HCT116 (cell line): ENCODE results near the gene KDM7A. TPM values are rescaled to one million over a fixed set of nuclear protein-coding genes. Genes with fewer than 3 reads are reported as not detected.

ENCODE experiments used
- ATAC-seq: fragments of 200-7000 bp; cut with Tn5 transposase; 2 replicates; pipeline ENCODE4 v1.9.1; 2020; ENCODE audit warnings: mild to moderate bottlenecking, moderate library complexity
- BruUV-seq: library from RNA; stranded (reverse); fragments of 400-500 nt; replicated peaks from 2 replicates; lab custom pipeline; 2021; lab: Mats Ljungman, UMichigan
- CTCF ChIA-PET: fragments of 300-600 bp; sonication (Branson Sonifier 250); formaldehyde crosslinking; loops from one replicate; lab custom pipeline; 2021; ENCODE audit warnings: antibody characterized with exemption; lab: Charles Lee
- POLR2A ChIA-PET: fragments of 300-600, 350-600 bp; sonication (Branson Sonifier 250); formaldehyde crosslinking; loops from one replicate; lab custom pipeline; 2021; ENCODE audit warnings: antibody characterized with exemption; lab: Charles Lee
- RAD21 ChIA-PET, 2 experiments: fragments of 300-600 bp; sonication (Branson Sonifier 250); formaldehyde crosslinking; loops; one replicate each; lab custom pipeline; 2023; ENCODE audit warnings: low total read pairs in 2 of 2; ENCODE audit not compliant: uncharacterized antibody in 2 of 2, unreplicated experiment in 2 of 2, low non-redundant PET in 1 of 2; lab: Charles Lee
- DNase-seq: peaks from one replicate; pipeline ENCODE4 v3.0.0-alpha.2; 2010; ENCODE audit warnings: low read depth, low spot score
- H2AFZ ChIP-seq: fragments of 200-600 bp; shearing (Covaris generic), sonication (generic); 2 replicates; pipeline ENCODE4 v1.6.1; 2017; ENCODE audit warnings: low read depth, mixed run types, mixed read lengths, antibody characterized with exemption, low read length; ENCODE audit not compliant: poor library complexity, severe bottlenecking
- H3K27ac ChIP-seq: 2 replicates; pipeline ENCODE4 v1.5.1; 2012; ENCODE audit warnings: low read depth, low read length
- H3K27me3 ChIP-seq: fragments of 200-600 bp; sonication (generic); 2 replicates; pipeline ENCODE4 v1.6.1; 2016; ENCODE audit warnings: mixed run types, low read length, mixed read lengths; ENCODE audit not compliant: insufficient read depth
- H3K36me3 ChIP-seq, 2 experiments: fragments of 200-500 bp in 1 of 2; fragments of 200-600 bp in 1 of 2; sonication (Bioruptor generic) in 1 of 2; sonication (generic) in 1 of 2; 2 replicates each; pipeline versions ENCODE4 v1.5.1 to v1.6.1; 2014 to 2016; ENCODE audit warnings: low read length in 2 of 2, inconsistent platforms in 1 of 2, mixed read lengths in 1 of 2, mixed run types in 1 of 2; ENCODE audit not compliant: insufficient read depth in 2 of 2, control insufficient read depth in 1 of 2
- H3K4me1 ChIP-seq, 2 experiments: fragments of 200-600 bp in 1 of 2; sonication (generic) in 1 of 2; 2 replicates each; pipeline versions ENCODE4 v1.5.1 to v1.6.1; 2012 to 2017; ENCODE audit warnings: low read length in 2 of 2, inconsistent platforms in 1 of 2, mild to moderate bottlenecking in 1 of 2, mixed read lengths in 1 of 2, mixed run types in 1 of 2, moderate library complexity in 1 of 2; ENCODE audit not compliant: insufficient read depth in 2 of 2, control insufficient read depth in 1 of 2
- H3K4me2 ChIP-seq: fragments of 200-600 bp; sonication (generic); 2 replicates; pipeline ENCODE4 v1.6.1; 2017; ENCODE audit warnings: mixed run types, low read length, mixed read lengths
- H3K4me3 ChIP-seq, 2 experiments: fragments of 200-600 bp in 1 of 2; sonication (generic) in 1 of 2; replicated peaks in 1 of 2; 2 replicates each; pipeline ENCODE4 v1.5.1; 2011 to 2016; ENCODE audit warnings: low read length in 2 of 2, control low read depth in 1 of 2, low read depth in 1 of 2, mild to moderate bottlenecking in 1 of 2, mixed read lengths in 1 of 2, mixed run types in 1 of 2
- H3K79me2 ChIP-seq: fragments of 200-600 bp; sonication (generic); 2 replicates; pipeline ENCODE4 v1.6.1; 2017; ENCODE audit warnings: mild to moderate bottlenecking, mixed run types, low read length, moderate library complexity, mixed read lengths; ENCODE audit not compliant: insufficient read depth
- H3K9ac ChIP-seq: fragments of 200-600 bp; sonication (generic); 2 replicates; pipeline ENCODE4 v1.6.1; 2016; ENCODE audit warnings: low read length, mixed read lengths
- H3K9me2 ChIP-seq: fragments of 200-600 bp; sonication (generic), shearing (Covaris generic); 2 replicates; pipeline ENCODE4 v1.6.1; 2017; ENCODE audit warnings: mixed run types, mild to moderate bottlenecking, moderate library complexity; ENCODE audit not compliant: insufficient read depth
- H3K9me3 ChIP-seq, 2 experiments: fragments of 200-500 bp in 1 of 2; fragments of 200-600 bp in 1 of 2; sonication (Bioruptor generic) in 1 of 2; sonication (generic) in 1 of 2; 2 replicates each; pipeline ENCODE4 v1.6.1; 2014 to 2017; ENCODE audit warnings: low read length in 2 of 2, mixed read lengths in 2 of 2, inconsistent platforms in 1 of 2, low read depth in 1 of 2, mild to moderate bottlenecking in 1 of 2, mixed run types in 1 of 2, moderate library complexity in 1 of 2; ENCODE audit not compliant: control insufficient read depth in 1 of 2, insufficient read depth in 1 of 2
- H4K20me1 ChIP-seq: fragments of 200-600 bp; sonication (generic), shearing (Covaris generic); 2 replicates; pipeline ENCODE4 v1.6.1; 2017; ENCODE audit warnings: mixed run types, mild to moderate bottlenecking, moderate library complexity; ENCODE audit not compliant: insufficient read depth
- CBX3 ChIP-seq: IDR thresholded peaks from 2 replicates; pipeline ENCODE4 v1.6.1; 2012; ENCODE audit warnings: low read depth
- CEBPB ChIP-seq: IDR thresholded peaks from 2 replicates; pipeline ENCODE4 v1.6.1; 2012; ENCODE audit warnings: low read depth
- EGR1 ChIP-seq: IDR thresholded peaks from 2 replicates; pipeline ENCODE4 v1.6.1; 2012; ENCODE audit warnings: low read depth
- ELF1 ChIP-seq: IDR thresholded peaks from 2 replicates; pipeline ENCODE4 v1.6.1; 2012; ENCODE audit warnings: low read depth, borderline replicate concordance
- EZH2 ChIP-seq: fragments of 200-600 bp; sonication (generic); IDR thresholded peaks from 2 replicates; pipeline ENCODE4 v1.6.1; 2017; ENCODE audit warnings: antibody characterized with exemption, mixed run types
- EZH2phosphoT487 ChIP-seq: fragments of 200-600 bp; IDR thresholded peaks from 2 replicates; pipeline ENCODE4 v1.6.1; 2018; ENCODE audit warnings: antibody characterized with exemption, borderline replicate concordance
- FOSL1 ChIP-seq: IDR thresholded peaks from 2 replicates; pipeline ENCODE4 v1.6.1; 2012; ENCODE audit warnings: low read depth
- JUND ChIP-seq: IDR thresholded peaks from 2 replicates; pipeline ENCODE4 v1.6.1; 2012
- POLR2AphosphoS5 ChIP-seq: IDR thresholded peaks from 2 replicates; pipeline ENCODE4 v1.6.1; 2011; ENCODE audit warnings: mild to moderate bottlenecking, low read depth, low read length, moderate library complexity
- RAD21 ChIP-seq: IDR thresholded peaks from 2 replicates; pipeline ENCODE4 v1.6.1; 2012; ENCODE audit warnings: low read depth, mild to moderate bottlenecking
- SP1 ChIP-seq: IDR thresholded peaks from 2 replicates; pipeline ENCODE4 v1.6.1; 2012; ENCODE audit warnings: low read depth
- SRF ChIP-seq: IDR thresholded peaks from 2 replicates; pipeline ENCODE4 v1.6.1; 2012; ENCODE audit warnings: low read depth
- TCF7L2 ChIP-seq: IDR thresholded peaks from 2 replicates; pipeline ENCODE4 v1.7.0; 2011; ENCODE audit warnings: borderline replicate concordance, inconsistent platforms; ENCODE audit not compliant: insufficient read depth, insufficient read length; ENCODE audit errors: extremely low read depth
- YY1 ChIP-seq: IDR thresholded peaks from 2 replicates; pipeline ENCODE4 v1.6.1; 2011; ENCODE audit warnings: low read length, low read depth, moderate library complexity, mild to moderate bottlenecking; ENCODE audit not compliant: insufficient replicate concordance; ENCODE audit errors: extremely low read depth
- ZFX ChIP-seq: fragments of 450-650 bp; IDR thresholded peaks from 2 replicates; pipeline ENCODE4 v1.6.1; 2017
- ZNF274 ChIP-seq: fragments of 200-500 bp; sonication (Bioruptor generic); IDR thresholded peaks from 2 replicates; pipeline ENCODE4 v1.6.1; 2014; ENCODE audit warnings: mild to moderate bottlenecking, low read depth, low read length, inconsistent platforms
- intact Hi-C: fragments of 100-400 bp; cut with micrococcal nuclease; formaldehyde crosslinking; loops from 2 replicates; pipeline ENCODE4 v1.10.0; 2022
- total RNA-seq: library from RNA; stranded (reverse); gene quantifications from one replicate; pipeline ENCODE4 v1.2.1, GENCODE V29; 2021; ENCODE audit not compliant: unreplicated experiment
- TF ChIP-seq, protein P1 (sequence below): IDR thresholded peaks from 2 replicates; pipeline ENCODE4 v1.6.1; 2012
- TF ChIP-seq, protein P2 (sequence below): IDR thresholded peaks from 2 replicates; pipeline ENCODE4 v1.6.1; 2011; ENCODE audit warnings: mild to moderate bottlenecking, low read length, moderate library complexity; ENCODE audit not compliant: insufficient replicate concordance; ENCODE audit errors: extremely low read depth
- TF ChIP-seq, protein P3 (sequence below): IDR thresholded peaks from 2 replicates; pipeline ENCODE4 v1.6.1; 2012

KDM7A gene
- total RNA-seq, 1 experiment from 2014 or later, result 11.6 TPM

DNA sequence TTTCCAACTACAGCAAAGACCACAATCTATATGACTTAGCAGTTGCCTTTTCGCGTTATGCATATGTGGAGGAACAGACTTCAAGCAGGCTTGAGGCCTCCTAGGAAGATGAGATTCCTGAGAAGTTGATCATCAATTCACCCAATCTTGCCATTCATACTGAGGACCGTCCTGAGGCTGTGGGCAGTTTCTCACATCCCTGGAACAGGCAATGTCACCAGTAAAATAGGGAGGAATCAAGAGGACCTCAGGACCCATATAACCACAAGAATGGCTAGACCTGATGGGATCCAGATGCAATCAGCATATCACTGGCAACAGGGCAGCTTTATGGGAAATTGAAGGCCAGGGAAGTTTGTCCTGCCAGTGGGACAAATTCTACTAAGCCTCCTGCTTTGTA is 17.3 kb downstream of the KDM7A start:
- BruUV-seq, result no TSS peak

More for the DNA sequence above, 17.3 kb downstream of the KDM7A start:
- ChIA-PET POLR2A (no interaction called here), RAD21 (no interaction called here), CTCF (no interaction called here)
- Histone ChIP-seq H3K27me3 (no peaks in the 10 kb centered on the region), H3K27ac (no peak overlapping the region), H2AFZ (no peak overlapping the region), H3K4me3 (no peak overlapping the region), H3K36me3 (no peaks in the 10 kb centered on the region), H3K9ac (no peak overlapping the region), H3K9me3 (no peaks in the 10 kb centered on the region), H3K79me2 (no peaks in the 10 kb centered on the region; the same call in 1 of the 2 replicates), H4K20me1 (no peaks in the 10 kb centered on the region), H3K4me1 (peaks cover 4 to 5% of the 10 kb centered on the region in 2 experiments; a peak in 3 of 4 replicates), H3K9me2 (no peaks in the 10 kb centered on the region), H3K4me2 (no peak overlapping the region)
- DNase-seq (no peak), ATAC-seq (no peak)
- intact Hi-C loops, result no loop called here
- TF ChIP-seq ZFX, result no peak
- TF ChIP-seq EGR1, result no peak
- no peak for TF ChIP-seq RAD21
- TF ChIP-seq CBX3, result no peak
- no peak for TF ChIP-seq FOSL1
- no peak for TF ChIP-seq POLR2AphosphoS5
- TF ChIP-seq, protein P1, sequence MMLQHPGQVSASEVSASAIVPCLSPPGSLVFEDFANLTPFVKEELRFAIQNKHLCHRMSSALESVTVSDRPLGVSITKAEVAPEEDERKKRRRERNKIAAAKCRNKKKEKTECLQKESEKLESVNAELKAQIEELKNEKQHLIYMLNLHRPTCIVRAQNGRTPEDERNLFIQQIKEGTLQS, result no peak
- no peak for TF ChIP-seq JUND
- no peak for TF ChIP-seq SRF
- TF ChIP-seq YY1, result no peak
- no peak for TF ChIP-seq EZH2phosphoT487
- TF ChIP-seq SP1, result no peak
- no peak for TF ChIP-seq EZH2
- no peak for TF ChIP-seq ZNF274
- TF ChIP-seq, protein P2, sequence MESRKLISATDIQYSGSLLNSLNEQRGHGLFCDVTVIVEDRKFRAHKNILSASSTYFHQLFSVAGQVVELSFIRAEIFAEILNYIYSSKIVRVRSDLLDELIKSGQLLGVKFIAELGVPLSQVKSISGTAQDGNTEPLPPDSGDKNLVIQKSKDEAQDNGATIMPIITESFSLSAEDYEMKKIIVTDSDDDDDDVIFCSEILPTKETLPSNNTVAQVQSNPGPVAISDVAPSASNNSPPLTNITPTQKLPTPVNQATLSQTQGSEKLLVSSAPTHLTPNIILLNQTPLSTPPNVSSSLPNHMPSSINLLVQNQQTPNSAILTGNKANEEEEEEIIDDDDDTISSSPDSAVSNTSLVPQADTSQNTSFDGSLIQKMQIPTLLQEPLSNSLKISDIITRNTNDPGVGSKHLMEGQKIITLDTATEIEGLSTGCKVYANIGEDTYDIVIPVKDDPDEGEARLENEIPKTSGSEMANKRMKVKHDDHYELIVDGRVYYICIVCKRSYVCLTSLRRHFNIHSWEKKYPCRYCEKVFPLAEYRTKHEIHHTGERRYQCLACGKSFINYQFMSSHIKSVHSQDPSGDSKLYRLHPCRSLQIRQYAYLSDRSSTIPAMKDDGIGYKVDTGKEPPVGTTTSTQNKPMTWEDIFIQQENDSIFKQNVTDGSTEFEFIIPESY, result no peak
- TF ChIP-seq, protein P3, sequence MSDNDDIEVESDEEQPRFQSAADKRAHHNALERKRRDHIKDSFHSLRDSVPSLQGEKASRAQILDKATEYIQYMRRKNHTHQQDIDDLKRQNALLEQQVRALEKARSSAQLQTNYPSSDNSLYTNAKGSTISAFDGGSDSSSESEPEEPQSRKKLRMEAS, result no peak
- TF ChIP-seq ELF1, result no peak
- no peak for TF ChIP-seq CEBPB
- TF ChIP-seq TCF7L2, result no peak
